ENCODE results near the gene TSPAN9.

GRCh38 chr12:3193755-3194154, 116.6 kb downstream of the TSPAN9 start:
- TF ChIP-seq CTCF (IDR thresholded peaks at IDR 0.05) (no peak), POLR2A (IDR thresholded peaks at IDR 0.05) (no peak)

All from lower leg skin (tissue), 3 donors.